HG03354 (cell line): ENCODE measurements around the gene BPI.
"Not testable (repeated sequence)": the region's sequence is repeated elsewhere in the genome, so short reads cannot be mapped to it uniquely, and the experiment has no call there.

Experiments used
- ATAC-seq: cut with Tn5 transposase; IDR thresholded peaks from one replicate; pipeline ENCODE4 v1.9.1; 2021; ENCODE audit warnings: mild to moderate bottlenecking; ENCODE audit not compliant: unreplicated experiment, poor library complexity, severe bottlenecking

Gene BPI

DNA sequence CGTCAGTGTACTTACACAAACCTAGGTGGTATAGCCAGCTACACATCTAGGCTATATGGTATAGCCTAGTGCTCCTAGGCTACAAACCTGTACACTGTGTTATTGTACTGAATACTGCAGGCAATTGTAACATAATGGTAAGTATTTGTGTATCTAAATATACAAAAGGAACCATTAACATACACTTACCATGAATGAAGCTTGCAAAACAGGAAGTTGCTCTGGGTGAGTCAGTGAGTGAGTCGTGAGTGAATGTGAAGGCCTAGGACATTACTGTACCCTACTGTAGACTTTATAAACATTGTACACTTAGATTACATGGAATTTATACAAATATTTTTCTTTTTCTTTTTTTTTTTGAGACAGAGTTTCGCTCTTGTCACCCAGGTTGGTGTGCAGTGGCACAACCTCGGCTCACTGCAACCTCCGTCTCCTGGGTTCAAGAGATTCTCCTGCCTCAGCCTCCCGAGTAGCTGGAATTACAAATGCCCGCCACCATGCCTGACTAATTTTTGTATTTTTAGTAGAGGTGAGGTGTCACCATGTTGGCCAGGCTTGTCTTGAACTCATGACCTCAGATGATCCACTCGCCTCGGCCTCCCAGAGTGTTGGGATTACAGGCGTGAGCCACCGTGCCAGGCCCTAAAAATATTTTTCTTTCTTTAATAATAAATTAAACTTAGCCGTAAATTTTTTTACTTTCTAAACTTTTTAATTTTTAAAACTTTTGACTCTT lies 28.0 kb upstream of the BPI start:
- ATAC-seq = no peak

DNA sequence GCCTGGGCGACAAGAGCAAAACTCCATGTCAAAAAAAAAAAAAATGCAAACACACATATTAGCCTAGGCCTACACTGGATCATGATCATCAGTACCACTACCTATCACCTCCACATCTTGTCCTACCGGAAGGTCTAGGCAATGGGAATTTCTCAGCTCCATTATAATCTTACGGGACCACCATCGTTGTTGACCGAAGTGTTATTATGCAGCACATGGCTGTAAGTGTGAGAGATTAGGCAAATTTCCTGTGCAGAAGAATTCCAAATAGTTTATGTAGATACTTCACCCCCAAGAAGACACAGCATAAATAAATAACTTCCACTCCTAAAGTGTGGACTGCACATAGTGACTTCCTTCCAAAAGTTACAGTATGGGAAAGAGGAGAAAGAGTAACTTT lies 26.7 kb upstream of the BPI start:
- no peak for ATAC-seq

DNA sequence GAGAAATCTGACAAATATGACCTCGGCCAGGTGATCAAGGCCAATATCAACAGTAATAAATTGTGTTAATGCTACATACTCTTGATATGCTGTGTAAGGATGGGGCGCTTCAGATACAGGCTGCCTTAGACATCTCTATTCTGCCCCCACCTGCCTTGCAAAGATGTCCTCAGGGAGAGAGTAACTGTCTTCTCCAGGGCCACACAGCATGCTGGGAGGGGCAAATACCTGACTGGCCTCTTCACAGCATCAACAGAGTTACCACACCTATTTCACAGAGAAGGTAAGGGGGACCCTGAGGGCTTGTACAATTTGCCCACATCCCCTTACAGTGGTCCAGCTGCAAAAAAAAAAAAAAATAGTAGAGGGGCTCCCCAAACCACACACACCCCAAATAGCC lies 26.3 kb upstream of the BPI start:
- no peak for ATAC-seq

DNA sequence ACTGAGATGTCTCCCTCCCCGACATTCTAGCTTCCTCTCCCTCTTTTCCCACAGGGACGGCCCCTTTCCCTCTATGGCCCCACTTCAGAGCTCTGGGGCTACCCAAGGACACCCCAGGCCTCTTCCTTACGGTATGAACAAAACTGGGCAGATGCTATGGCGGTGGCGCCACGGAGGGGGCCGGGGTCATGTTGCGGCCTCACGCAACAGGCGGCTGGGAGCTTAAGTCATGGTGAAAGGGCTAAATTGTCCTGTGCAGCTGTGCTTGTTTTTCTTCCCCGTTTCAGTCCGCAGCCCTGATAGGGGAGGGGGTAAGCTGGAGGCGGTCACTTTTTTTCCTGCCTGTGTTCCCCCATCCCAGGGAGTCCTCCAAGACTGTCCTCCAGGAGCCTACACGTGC lies 25.8 kb upstream of the BPI start:
- ATAC-seq = no peak

DNA sequence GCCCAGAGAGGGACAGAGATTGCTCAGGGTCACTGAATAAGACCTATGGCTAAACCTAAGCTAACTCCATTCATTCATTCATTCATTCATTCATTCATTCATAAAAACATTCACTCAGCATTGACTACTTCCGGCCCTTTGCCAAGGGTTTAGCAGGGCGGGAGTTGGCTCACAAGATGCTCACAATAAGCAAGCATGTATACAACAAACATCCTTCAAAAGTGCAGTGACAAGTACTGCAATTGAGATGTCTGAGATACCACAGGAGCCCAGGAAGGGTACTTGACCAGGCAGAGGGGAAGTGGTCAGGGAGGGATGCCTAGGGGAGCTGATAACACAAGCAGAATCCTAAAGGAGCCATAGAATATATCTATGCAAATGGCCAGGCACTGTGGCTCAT lies 25.2 kb upstream of the BPI start:
- ATAC-seq = no peak

DNA sequence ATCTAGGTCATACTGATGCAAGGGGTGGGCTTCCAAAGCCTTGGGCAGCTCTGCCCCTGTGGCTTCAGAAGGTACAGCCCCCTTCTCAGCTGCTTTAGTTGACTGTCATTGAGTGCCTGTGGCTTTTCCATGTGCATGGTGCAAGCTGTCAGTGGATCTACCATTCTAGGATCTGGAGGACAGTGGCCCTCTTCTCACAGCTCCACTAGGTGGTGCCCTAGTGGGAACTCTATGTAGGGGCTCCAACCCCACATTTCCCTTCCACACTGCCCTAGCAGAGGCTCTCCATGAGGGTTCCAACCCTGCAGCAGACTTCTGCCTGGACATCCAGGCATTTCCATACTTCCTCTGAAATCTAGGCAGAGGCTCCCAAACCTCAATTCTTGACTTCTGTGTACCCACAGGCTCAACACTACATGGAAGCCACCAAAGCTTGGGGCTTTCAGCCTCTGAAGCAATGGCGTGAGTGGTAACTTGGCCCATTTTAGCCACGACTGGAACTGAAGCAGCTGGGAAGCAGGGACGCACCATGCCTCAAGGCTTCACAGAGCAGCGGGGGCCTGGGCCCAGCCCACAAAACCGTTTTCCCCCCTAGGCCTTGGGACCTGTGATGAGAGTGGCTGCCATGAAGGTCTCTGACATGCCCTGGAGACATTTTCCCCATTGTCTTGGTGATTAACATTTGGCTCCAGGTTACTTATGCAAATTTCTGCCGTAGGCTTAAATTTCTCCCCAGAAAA lies 22.6 kb upstream of the BPI start:
- ATAC-seq = not testable (repeated sequence)

DNA sequence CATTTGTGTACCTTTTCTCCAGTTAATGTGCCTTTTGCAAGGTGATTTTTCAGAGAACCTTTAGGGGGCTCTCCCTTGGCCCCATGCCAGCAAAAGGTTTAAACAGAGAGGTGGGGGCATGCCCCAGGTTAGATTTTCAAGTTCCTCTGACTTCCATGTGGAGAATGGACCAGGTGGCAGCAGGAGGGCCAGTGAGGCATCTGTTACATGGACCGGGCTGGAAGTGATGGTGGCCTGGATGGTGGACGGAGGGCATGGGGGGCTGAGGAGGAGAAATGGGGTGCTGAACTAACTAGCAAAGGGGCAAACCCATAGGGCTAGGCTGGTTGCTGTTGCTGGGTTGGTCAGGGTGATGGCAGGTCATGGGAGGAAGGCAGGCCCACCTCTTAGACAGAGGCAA lies 20.7 kb upstream of the BPI start:
- ATAC-seq = no peak

DNA sequence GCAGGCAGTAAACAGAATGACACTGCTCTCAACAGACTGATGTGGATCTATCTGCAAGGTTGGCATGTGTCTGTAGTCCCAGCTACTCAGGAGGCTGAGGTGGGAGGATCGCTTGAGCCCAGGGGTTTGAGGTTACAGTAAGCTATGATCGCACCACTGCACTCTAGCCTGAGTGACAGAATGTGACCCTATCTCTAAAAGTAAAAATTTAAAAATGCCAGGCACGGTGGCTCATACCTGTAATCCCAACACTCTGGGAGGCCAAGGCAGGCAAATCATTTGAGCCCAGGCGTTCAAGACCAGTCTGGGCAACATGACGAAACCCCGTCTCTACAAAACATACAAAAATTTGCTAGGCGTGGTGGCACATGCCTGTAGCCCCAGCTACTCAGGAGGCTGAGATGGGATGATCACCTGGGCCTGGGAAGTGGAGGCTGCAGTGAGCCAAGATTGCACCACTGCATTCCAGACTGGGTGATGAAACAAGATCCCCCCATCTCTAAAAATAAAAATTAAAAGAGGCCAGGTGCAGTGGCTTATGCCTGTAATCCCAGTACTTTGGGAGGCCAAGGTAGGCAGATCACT lies 19.8 kb upstream of the BPI start:
- not testable (repeated sequence) for ATAC-seq

DNA sequence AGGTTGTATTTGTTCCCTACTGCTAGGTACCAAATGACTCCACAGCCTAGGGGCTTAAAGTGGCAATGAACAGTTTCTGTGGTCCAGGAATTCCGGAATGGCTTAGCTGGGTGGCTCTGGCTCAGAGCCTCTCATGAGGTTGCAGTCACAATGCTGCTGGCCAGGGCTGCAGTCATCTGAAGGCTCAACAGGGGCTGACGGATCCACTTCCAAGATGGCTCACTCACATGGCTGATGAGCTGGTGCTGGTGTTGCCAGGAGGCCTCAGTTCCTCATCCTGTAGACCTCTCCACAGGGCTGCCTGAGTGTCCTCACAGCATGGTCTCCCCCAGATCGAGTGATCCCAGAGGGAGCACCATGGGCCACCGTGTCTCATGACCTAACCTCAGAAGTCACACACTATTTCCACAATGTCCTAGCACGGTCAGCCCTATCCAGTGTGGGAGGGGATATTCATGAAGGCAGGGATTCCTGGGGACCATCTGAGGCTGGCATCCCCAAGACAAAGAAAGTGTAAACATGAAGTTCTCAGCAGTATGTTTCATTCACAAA lies 19.0 kb upstream of the BPI start:
- no peak for ATAC-seq

DNA sequence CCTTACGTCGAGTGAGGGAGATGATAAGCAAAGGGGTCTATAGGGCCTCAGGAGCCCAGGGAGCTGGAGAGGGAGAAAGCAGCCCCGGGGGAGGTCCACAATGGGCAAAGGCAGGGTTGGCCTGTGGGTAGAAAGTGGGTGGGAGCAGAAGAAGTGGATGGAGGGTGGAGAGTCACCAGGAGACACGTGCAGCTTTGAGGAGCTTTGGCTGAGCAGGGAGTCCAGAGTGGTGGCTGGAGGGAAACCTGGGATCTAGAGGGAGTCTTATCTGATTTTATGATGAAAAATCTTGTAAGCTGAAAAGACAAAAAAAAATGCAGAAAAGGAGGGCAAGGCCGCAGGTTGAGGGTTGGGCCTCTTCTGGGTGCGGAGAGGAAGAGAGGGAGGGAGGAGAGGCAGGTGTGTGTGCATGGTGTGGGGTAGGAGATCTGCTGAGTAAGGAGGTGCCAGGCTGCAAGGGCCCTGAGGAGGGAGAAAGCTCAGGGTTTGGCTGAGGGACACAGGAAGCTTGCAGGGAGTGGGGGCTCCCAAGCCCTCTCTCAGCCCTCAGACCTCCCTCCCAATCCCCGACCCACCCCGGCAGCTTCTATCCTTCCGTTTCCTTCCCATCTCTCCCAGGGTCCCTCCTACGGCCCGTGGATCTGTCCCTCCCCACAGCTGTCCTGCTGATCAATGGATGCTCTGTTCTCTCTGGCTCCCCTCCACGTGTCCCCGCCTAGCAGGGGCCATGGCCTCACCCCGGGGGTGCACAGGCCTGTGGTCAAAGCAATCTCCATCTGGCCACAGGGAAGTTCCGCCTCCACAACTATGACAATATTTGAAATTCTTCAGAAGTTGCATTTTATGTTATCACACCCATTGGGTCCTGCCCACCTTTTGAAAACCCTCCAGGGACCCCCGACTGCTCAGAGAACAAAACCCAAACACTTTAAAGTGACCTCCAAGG lies 17.1 kb upstream of the BPI start:
- ATAC-seq = no peak

DNA sequence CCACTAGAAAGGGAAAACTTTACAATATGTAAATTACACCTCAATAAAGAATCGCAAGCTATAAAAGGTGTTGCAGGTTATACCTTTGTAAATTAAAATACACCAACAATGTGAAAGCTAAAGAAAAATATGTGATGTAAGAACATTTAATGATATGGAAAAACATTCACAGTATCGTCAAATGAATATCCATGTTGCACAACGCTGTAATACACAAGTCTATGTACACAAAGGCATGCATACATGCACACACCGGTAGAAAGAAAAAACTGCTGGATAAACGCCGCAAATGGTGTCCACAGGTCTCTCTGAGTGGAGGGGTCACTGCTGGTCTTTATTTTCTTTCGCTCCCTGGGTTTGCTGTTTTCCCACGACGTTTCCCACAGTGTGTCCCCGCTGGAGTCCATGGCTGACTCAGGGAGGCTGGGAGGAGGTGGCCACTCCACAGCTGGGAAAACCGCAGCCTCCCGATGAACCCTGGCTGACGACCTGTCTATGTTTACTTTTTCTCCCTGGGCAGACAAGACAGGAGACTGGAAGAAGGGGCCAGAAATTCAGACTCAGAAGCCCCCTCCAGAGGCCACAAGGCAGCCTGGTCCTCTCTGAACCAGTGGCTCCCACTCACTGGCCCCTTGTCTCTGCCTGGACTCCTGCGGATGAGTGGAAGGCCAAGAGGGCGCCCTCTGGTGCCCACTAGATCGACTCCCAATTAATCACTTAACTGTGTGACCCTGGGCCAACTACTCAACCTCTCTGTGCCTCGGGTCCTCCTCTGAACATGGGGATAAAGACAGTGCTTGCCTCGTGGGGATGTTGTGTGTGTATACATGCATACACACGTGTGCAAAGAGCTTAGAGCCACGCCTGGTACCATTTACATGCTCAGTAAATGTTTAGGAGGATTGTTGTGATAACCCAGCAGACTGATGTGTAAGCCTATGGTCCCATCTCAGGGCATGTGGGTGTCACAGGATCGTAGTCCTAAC lies 12.8 kb upstream of the BPI start:
- no peak for ATAC-seq

DNA sequence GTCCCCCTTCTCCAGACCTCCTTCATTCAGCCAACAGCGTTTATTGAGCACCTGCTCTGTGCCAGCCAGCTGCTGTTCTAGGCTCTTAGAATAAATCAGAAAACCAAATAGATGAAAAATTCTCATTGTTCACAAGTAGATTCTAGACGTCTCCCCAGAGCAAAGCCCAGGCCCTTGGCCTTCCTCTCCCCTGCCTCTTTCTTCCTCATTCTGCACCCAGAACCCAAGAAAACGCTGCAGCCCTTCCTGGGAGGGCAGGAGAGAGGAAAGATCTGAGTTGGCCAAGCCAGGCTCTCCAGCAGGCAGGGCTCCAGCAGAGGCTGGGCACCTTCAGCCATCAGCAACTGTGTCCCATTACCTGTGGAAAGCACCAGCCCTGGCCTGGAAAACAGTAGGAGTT lies 12.0 kb upstream of the BPI start:
- ATAC-seq = no peak

DNA sequence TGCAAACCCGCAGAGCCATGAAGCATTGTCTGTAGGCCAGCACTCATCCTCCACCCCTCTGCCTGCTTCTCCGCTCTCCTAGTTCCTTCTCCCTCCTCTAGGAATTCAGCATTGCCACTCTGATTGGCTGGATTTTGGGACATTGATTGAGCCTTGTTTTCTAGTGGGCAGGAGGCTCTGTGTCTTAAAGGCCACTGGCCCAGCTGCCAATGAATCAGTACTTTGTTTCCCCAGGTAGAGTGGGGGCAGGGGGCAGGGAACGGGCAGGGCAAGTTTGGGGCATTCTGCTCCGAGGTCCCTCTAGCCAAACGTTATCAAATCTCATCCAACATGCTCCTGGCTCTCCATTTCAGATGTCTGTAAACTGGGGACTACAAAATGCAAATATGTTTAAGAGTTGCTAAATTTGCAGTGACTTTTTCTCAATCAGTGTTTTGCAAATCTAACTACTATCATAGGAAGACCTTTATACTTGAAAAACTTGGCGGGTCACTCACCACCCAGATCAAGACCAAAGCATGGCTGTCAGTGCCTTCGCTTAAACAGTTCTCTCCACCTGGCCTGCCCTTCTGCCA lies 10.4 kb upstream of the BPI start:
- no peak for ATAC-seq

DNA sequence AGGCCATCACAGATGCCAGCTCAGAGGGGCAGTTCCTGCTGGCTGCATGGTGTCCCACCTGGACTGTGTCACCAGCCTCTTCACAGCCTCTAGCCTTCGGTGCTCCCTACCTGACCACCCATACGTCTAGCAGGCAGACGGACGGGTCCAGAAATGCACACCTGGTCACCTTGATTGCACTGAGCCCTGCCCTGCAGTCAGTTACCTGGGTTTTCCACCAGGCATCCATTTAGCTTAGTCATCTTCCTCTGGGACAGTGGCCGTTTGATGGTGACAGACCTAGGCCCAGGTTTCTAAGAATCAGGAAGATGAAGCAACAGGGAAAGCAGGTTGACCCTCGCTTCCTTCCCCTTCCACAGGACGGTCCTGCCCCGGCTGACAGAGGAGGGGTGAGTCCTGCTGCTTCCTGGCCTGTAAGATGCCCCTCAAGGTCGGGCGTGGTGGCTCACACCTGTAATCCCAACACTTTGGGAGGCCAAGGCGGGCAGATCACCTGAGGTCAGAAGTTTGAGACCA lies 9.8 kb upstream of the BPI start:
- no peak for ATAC-seq

DNA sequence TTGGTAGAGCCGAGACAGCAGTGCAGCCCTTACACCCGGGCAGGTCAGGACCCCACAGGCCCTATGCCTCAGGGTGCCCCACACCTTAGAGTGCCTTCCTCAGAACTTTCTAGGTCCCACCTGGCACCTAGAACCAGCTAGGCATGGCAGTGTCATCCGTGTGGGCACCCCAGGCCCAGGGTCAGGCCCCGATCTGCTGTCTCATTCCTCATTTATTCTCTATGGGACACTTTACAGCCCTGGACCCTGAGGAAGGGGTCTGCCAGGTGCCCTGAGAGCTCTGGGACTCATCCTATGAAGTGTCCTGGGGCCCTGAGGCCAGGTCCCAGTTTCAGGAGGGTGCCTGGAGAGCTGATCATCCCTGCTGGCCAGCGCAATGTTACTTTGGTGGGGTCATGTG lies 8.1 kb upstream of the BPI start:
- ATAC-seq = no peak

DNA sequence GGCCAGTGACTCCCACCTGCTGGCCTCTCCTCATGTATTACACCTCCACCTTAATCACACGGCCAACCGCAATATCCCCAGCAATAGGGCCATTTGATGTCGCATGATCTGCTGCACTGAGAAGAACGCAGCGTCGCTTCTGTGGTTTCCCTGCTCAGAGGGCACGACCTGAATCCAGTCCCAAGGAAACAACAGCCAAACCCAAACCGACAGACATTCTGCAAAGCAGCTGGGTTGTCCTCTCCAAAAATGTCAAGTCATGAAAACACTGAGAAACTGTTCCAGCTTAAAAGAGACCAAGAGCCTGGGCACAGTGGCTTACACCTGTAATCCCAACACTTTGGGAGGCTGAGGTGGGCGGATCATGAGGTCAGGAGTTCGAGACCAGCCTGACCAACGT lies 7.5 kb upstream of the BPI start:
- no peak for ATAC-seq

DNA sequence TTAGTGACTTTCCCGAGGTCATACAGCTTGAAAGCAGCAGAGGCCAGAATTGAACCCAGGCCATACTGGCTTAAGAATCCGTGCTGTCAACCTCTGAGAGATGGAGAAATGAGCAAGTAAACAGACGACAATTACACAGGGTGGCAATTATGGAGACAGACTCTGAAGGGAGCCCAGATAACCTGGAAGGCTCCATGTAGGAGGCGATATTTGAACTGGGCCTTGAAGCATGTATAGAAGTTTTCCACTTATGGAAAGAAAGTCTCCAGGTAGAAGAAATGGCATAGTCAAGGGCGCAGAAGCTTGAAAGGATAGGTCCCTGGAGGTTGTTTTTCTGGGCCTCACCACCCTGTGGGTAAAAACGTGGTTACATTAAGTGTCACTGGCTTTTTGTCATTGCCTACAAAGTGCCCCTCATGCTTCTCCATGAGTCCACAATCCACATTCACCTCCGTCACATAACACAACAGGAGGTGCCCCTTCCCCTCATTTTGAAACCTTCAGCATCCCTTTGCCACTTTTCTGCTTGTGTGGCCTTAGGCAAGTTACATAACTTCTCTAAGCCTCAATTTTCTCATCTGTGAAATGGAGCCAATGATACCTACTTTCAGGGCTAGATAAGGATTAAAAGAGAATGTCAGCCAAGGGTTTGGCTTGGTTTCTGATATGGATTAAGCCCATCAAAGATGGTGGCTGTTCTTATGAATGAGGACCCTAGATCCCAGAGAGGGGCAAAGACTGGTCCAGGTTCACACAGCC lies 5.9 kb upstream of the BPI start:
- no peak for ATAC-seq
